Spleen (tissue), 7 donors: Measurements from ENCODE around the gene COL1A2.

Experiments
- POLR2A ChIP-seq, 3 donors: fragments of 450-650 bp; IDR thresholded peaks; one replicate each; pipeline ENCODE4 v1.5.1; 2017; ENCODE audit warnings: antibody characterized with exemption in 3 of 3, mild to moderate bottlenecking in 1 of 3
- POLR2AphosphoS5 ChIP-seq, 3 donors: sonication (generic); formaldehyde crosslinking; IDR thresholded peaks; one replicate each; pipeline ENCODE4 v1.5.1; 2017; ENCODE audit warnings: antibody characterized with exemption in 3 of 3
- TF ChIP-seq, protein P1 (sequence below), 11 experiments: fragments of 200-600 bp in 7 of 11; fragments of 450-650 bp in 4 of 11; sonication (generic) in 4 of 11; IDR thresholded peaks in 8 of 11; conservative IDR thresholded peaks in 3 of 11; 1 replicate in 7 of 11; 2 replicates in 4 of 11; pipeline versions ENCODE4 v1.4.0 to v1.8.0; 2016 to 2021; ENCODE audit warnings: antibody characterized with exemption in 11 of 11, inconsistent platforms in 4 of 11, mild to moderate bottlenecking in 1 of 11
- donor health status: DM: no; HTN: no; CAD: no; lungs with moderate emphysema.
- donor health status: DM: no; HTN: no; CAD: no.
- donor health status: DM: no; HTN: no; CAD: no.

DNA sequence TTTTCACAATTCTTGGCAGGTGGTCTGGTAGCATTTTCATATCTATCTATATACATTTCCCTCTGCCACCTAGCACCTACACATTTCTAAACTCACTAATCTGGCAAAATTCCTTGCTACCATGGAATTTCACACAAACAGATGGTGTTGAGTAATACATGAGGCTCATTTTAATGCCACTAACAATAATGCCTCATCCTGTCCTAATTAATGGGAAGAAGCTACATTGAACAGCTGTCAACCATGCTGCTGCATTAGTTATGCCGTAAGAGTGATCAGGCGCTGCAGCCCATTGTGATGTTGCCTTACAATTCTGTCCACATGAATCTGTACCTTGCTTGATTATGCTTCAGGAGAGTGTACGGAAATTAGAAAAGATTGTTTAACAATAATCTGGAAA is 23.2 kb downstream of the COL1A2 start:
- TF ChIP-seq, protein P1, sequence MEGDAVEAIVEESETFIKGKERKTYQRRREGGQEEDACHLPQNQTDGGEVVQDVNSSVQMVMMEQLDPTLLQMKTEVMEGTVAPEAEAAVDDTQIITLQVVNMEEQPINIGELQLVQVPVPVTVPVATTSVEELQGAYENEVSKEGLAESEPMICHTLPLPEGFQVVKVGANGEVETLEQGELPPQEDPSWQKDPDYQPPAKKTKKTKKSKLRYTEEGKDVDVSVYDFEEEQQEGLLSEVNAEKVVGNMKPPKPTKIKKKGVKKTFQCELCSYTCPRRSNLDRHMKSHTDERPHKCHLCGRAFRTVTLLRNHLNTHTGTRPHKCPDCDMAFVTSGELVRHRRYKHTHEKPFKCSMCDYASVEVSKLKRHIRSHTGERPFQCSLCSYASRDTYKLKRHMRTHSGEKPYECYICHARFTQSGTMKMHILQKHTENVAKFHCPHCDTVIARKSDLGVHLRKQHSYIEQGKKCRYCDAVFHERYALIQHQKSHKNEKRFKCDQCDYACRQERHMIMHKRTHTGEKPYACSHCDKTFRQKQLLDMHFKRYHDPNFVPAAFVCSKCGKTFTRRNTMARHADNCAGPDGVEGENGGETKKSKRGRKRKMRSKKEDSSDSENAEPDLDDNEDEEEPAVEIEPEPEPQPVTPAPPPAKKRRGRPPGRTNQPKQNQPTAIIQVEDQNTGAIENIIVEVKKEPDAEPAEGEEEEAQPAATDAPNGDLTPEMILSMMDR (IDR thresholded peaks at IDR 0.05 in 8 of 11, conservative IDR thresholded peaks at IDR 0.05 in 3 of 11): no peak
- TF ChIP-seq POLR2AphosphoS5 (IDR thresholded peaks at IDR 0.05) (no peak), POLR2A (IDR thresholded peaks at IDR 0.05) (no peak)
